ENCODE data around the gene CDK14.

The CDK14 gene

GRCh38 chr7:91206361-91206960 is 610.3 kb downstream of the CDK14 start:
- DNase-seq (ENCODE audit: low read depth) = no peak

- DNase-seq (ENCODE audit: low read depth) = no peak
Measured at GRCh38 chr7:91212582-91212981, 616.5 kb downstream of the CDK14 start.

GRCh38 chr7:91226411-91226810 is 630.3 kb downstream of the CDK14 start:
- DNase-seq (ENCODE audit: low read depth) = no peak

GRCh38 chr7:91228327-91228726 is 632.2 kb downstream of the CDK14 start:
- DNase-seq (ENCODE audit: low read depth) = no peak

- no peak for DNase-seq (ENCODE audit: low read depth)
Measured at GRCh38 chr7:91228927-91229558, 632.9 kb downstream of the CDK14 start.

- no peak for DNase-seq (ENCODE audit: low read depth)
Measured at GRCh38 chr7:91230100-91230499, 634.0 kb downstream of the CDK14 start.

- no peak for DNase-seq (ENCODE audit: low read depth)
Measured at GRCh38 chr7:91230503-91230902, 634.4 kb downstream of the CDK14 start.

GRCh38 chr7:91233212-91233611 is 637.1 kb downstream of the CDK14 start:
- DNase-seq (ENCODE audit: low read depth) = no peak

GRCh38 chr7:91235211-91235832 is 639.2 kb downstream of the CDK14 start:
- DNase-seq (ENCODE audit: low read depth) = no peak

- peak; percentile 56 for DNase-seq (ENCODE audit: low read depth)
Measured at GRCh38 chr7:91239171-91239604, 643.1 kb downstream of the CDK14 start.

- no peak for DNase-seq (ENCODE audit: low read depth)
Measured at GRCh38 chr7:91239772-91240171, 643.7 kb downstream of the CDK14 start.

- DNase-seq (ENCODE audit: low read depth) = no peak
Measured at GRCh38 chr7:91240376-91240941, 644.3 kb downstream of the CDK14 start.

- no peak for DNase-seq (ENCODE audit: low read depth)
Measured at GRCh38 chr7:91242097-91242844, 646.1 kb downstream of the CDK14 start.

- no peak for DNase-seq (ENCODE audit: low read depth)
Measured at GRCh38 chr7:91243591-91244301, 647.6 kb downstream of the CDK14 start.

GRCh38 chr7:91247500-91247899 is 651.4 kb downstream of the CDK14 start:
- DNase-seq (ENCODE audit: low read depth) = no peak

GRCh38 chr7:91248996-91249395 is 652.9 kb downstream of the CDK14 start:
- no peak for DNase-seq (ENCODE audit: low read depth)

- no peak for DNase-seq (ENCODE audit: low read depth)
Measured at GRCh38 chr7:91249506-91250233, 653.5 kb downstream of the CDK14 start.

- DNase-seq (ENCODE audit: low read depth) = no peak
Measured at GRCh38 chr7:91250706-91251105, 654.6 kb downstream of the CDK14 start.

GRCh38 chr7:91251877-91252276 is 655.8 kb downstream of the CDK14 start:
- DNase-seq (ENCODE audit: low read depth) = no peak
